Adrenal gland (tissue), 5 donors: ENCODE measurements around the gene HDAC4.
A peak's percentile ranks its signal among the peaks of the same experiment; 100 is the strongest.

Source experiments
- CTCF ChIP-seq, 6 experiments: fragments of 450-650 bp in 4 of 6; fragments of 200-600 bp in 2 of 6; sonication (generic) in 1 of 6; IDR thresholded peaks; 1 replicate in 5 of 6; 2 replicates in 1 of 6; pipeline versions ENCODE4 v1.5.1 to v1.8.0; 2016 to 2021; ENCODE audit warnings: antibody characterized with exemption in 6 of 6, mild to moderate bottlenecking in 2 of 6, moderate library complexity in 1 of 6
- POLR2A ChIP-seq, 2 donors: fragments of 450-650 bp; IDR thresholded peaks; one replicate each; pipeline ENCODE4 v1.6.1; 2017; ENCODE audit warnings: antibody characterized with exemption in 2 of 2, mild to moderate bottlenecking in 2 of 2, moderate library complexity in 1 of 2
- donor health status: DM: no; HTN: no; CAD: no.

GRCh38 chr2:239240414-239240881 is 160.4 kb downstream of the HDAC4 start:
- TF ChIP-seq CTCF (IDR thresholded peaks at IDR 0.05) (peak in 3 of 6 experiments; percentile 7 to 31 (median 20)), POLR2A (IDR thresholded peaks at IDR 0.05) (peak in 1 of 2 donors; percentile 55)
